Stimulated activated CD4-positive, alpha-beta T cell treated with anti-CD3 and anti-CD28 coated beads, Interleukin-4, amount 100 ng/mL, for 48 hours (primary cell): ENCODE results near the gene MRPL49.
"Not testable (repeated sequence)": the region's sequence is repeated elsewhere in the genome, so short reads cannot be mapped to it uniquely, and the experiment has no call there.

Experiments used
- DNase-seq, 2 donors: peaks; one replicate each; pipeline ENCODE4 v3.0.0-alpha.2; 2020; ENCODE audit warnings: low read depth in 2 of 2

Gene MRPL49

GRCh38 chr11:65117206-65118096 is 4.7 kb upstream of the MRPL49 start, which contains the start of gene ZNHIT2:
ZNHIT2 (minus strand) TSS chr11:65117701; CDS start chr11:65117653, 48 bp downstream.
- peak; percentile 100 for DNase-seq

GRCh38 chr11:65118097-65118837 is 3.9 kb upstream of the MRPL49 start:
- DNase-seq: no peak

DNA sequence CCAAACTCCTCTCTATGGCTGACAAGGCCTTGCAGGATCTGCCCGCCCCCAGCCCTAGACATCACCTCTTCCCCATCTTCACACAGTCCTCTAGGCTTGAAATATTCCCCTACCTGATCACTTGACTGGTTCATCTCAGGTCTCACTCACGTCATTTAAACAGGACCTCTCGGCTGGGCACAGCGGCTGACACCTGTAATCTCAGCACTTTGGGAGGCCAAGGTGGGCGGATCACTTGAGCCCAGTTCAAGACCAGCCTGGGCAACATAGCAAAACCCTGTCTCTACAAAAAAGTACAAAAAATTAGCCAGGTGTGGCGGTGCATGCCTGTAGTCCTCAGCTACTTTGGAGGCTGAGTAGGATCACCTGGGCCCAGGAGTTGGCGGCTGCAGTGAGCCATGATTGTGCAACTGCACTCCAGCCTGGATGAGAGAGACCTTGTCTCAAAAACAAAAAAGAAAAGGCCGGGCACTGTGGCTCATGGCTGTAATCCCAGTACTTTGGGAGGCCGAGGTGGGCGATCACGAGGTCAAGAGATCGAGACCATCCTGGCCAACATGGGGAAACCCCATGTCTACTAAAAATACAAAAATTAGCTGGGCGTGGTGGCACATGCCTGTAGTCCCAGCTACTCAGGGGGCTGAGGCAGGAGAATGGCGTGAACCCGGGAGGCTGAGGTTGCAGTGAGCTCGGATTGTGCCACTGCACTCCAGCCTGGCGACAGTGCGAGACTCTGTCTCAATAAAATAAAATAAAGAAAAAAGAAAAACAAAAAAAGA is 3.0 kb upstream of the MRPL49 start:
- DNase-seq: not testable (repeated sequence)

GRCh38 chr11:65119670-65119995 is 2.5 kb upstream of the MRPL49 start:
- no peak for DNase-seq

GRCh38 chr11:65120831-65121230 is 1.3 kb upstream of the MRPL49 start:
- DNase-seq: no peak

GRCh38 chr11:65121447-65121864 is 665 bp upstream of the MRPL49 start:
- DNase-seq: no peak

DNA sequence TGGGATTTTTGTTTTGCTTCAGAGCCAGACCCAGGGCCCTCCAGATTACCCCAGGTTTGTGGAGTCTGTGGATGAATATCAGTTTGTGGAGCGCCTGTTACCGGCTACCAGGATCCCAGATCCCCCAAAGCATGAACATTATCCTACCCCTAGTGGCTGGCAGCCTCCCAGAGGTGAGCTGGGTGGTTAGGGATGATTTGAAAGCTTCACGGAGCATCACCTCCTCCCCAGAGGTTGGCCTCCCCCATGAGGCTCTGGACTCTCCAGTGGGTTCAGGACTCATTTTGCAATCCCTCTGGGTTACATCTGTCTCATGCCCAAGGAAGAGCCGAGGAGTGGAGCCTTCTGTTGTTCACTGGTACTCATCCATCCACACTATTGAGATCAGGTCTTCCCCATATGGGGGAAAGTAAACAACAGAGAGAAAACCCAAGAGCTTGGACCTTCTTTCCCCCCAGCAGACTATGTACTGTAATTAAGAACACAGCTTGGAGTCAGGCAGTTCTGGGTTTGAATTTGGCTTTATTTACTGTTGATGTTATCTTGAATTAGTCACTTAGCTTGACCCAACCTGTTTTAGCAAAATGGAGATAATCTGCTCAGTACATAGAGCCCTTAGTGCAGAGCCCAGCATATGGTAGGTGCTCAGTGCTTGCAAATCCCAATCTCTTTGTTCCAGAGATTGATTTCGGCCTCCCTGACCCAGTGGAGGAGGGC is 2.5 kb downstream of the MRPL49 start:
- no peak for DNase-seq

DNA sequence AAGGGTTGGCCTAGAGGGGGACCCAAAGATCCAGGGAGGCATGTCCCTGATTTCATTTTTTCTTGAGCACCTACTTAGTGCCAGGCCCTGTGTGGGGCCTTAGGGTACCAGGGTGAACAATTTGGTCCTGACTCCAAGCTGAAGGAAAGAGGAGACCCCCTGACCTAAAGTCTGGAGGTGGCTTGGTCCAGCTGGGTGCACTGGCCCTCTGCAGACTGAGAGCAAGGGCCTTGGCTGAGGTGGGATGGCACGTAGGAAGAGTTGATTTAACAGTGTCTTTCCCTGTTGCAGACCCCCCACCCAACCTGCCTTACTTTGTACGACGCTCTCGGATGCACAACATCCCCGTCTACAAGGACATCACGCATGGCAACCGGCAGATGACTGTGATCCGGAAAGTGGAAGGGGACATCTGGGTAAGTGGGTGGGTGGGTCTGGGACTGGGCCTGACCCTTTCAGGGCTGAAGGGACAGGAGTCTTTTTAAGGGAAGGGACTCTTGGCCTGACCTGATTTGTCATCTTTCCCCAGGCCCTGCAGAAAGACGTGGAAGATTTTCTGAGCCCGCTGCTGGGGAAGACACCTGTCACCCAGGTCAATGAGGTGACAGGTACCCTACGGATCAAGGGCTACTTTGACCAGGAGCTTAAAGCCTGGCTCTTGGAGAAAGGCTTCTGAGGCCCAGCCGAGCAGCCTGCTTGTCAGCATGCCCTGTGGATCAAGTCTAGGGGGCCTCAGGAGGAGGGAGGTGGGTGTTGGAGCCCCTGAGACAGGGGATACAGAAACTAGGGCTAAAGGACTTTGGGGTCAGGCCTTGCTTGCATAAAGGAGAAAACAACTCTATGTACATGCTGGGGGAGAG is 3.3 kb downstream of the MRPL49 start:
- DNase-seq: no peak

- no peak for DNase-seq
Observed at GRCh38 chr11:65126624-65127274, 4.6 kb downstream of the MRPL49 start.

- DNase-seq: no peak
Observed at GRCh38 chr11:65127473-65128181, 5.5 kb downstream of the MRPL49 start.

DNA sequence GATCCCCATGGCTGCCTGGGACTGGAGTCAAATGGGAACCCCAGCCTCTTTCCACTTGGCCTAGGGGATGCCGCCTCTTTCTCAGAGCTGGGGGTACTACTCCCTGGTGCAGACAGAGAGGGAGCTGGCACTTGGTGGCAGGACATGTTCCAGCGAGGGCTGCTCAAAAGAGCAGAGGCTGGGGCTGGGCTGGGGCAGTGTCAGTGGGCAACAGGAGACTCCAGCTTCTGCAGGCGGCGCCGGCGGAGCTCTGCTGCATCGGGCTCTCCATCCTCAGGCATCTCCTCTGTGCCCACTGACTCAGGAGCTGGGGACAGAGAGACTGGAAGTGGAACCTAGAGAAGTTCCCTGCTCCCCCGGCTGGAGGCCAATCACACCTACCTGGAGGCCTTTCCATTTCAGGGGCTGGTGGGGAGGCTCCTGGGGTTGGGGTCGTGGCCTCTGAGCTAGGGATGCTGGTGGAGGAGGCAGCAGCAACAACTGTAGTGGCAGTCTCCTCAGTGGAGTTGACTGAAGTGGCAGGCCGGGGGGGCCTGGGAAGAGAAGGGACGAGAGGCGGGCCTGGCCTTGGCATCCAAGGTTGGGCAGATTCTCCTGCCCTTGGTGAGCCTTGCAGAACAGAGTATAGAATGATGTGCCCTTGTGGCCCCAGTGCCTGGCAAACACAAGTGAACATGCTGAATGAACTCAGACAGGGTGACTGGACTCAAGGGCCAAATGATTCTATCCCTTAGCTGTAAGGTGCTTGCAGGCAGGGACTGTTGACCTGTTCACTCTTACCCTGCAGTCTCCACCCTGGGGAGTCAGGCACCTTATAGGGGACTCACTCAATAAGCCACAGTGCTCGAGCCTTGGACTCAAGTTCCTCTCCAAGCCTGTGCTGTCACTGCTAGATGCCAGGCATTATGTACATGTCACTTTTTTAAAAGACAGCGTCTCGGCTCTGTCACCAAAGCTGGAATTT is 6.3 kb downstream of the MRPL49 start:
- DNase-seq: no peak

DNA sequence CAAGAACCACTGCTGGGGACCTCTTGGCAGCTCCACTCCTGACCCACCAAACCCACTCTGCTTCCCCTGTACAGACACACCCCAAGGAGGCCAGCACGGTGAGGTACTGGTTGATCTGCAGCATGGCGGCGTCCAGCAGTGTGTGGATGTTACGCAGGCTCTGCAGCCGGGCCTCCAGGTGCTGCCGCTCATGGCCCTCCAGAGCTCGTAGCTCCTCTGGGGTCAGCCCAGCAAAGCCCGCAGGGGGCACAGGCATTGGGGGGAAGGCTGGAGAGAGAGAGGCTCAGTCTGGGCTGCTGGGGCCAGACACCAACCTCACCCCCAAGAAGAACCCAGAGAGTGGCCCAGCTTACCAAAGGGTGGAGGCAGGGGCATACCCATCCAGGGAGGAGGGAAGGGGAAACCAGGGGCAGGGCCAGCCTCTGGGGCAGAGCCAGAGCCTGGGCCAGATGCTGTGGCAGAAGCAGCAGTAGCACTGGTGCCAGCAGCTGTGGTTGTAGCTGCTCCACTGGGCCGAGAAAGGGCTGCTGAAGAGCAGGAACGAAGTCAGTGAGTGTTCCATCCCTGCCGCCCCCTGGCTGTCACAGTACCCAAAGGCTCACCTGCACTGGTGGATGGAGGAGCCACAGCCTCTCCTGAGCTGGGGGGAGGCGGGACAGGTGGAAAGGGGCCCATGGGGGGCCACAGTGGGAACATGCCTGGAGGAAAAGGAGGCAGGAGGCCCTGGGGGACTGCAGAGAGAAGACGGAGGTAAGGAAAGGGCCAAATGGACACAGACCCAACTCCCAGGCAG is 7.7 kb downstream of the MRPL49 start:
- DNase-seq: no peak

GRCh38 chr11:65130631-65131416 is 8.7 kb downstream of the MRPL49 start:
- DNase-seq: no peak

GRCh38 chr11:65131417-65131776 is 9.3 kb downstream of the MRPL49 start:
- DNase-seq: no peak

GRCh38 chr11:65131895-65132237 is 9.7 kb downstream of the MRPL49 start:
- no peak for DNase-seq

DNA sequence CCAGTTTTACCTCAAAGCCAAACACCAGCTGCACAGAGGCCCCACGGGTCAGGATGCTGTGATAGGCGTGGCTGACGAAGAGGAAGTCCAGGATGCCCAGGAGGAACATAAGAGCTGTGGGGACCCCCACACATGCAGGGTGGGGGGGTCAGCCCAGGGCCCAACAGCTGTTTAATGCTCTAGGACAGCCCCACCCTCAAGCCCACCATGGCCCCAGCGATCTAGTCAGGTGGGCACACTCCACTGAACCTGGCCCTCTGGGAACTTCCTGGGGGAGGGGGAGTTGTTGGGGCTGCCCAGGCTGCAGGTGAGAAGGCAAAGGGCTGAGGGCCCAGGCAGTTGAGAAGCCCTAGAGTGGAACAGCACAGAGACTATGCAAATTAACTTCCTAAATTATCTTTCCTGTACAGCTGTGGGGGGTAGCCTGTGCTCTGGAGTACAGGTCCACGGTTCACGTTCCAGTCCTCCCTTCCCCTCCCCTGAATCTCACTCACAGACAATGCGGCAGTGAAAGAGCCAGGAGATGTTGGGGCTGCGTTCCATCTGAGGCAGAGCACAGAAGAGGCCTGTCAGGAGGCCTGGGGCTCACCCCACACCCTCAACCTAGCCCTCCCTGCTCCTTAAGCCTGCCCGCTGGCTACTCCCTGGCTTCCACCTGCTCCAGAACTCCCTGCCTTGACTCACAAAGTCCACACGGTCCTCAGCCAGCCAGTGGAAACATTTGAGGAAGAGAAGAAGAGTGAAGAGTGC is 10.3 kb downstream of the MRPL49 start:
- DNase-seq: no peak
